Thyroid gland (tissue), 4 donors: Measurements from ENCODE around the gene CPO. TPM values are rescaled to one million over a fixed set of nuclear protein-coding genes. Genes with fewer than 3 reads are reported as not detected.

Source experiments
- DNase-seq, 2 donors: peaks; one replicate each; pipeline ENCODE4 v3.0.0-alpha.2; 2019
- H3K27ac ChIP-seq, 3 donors: fragments of 200-600 bp; sonication (generic); 1 replicate in 2 of 3; 2 replicates in 1 of 3; pipeline ENCODE4 v1.5.1; 2016 to 2019; ENCODE audit warnings: mild to moderate bottlenecking in 1 of 3, moderate library complexity in 1 of 3
- H3K27me3 ChIP-seq: fragments of 200-600 bp; sonication (generic); one replicate; pipeline ENCODE4 v1.5.1; 2019
- H3K36me3 ChIP-seq, 2 donors: fragments of 200-600 bp; sonication (generic); one replicate each; pipeline ENCODE4 v1.5.1; 2016 to 2019
- H3K4me1 ChIP-seq, 2 donors: fragments of 200-600 bp; sonication (generic); one replicate each; pipeline ENCODE4 v1.5.1; 2017 to 2019
- H3K4me3 ChIP-seq, 3 donors: fragments of 200-600 bp; sonication (generic); replicated peaks in 1 of 3; 1 replicate in 2 of 3; 2 replicates in 1 of 3; pipeline ENCODE4 v1.5.1; 2016; ENCODE audit warnings: mild to moderate bottlenecking in 1 of 3
- H3K9me3 ChIP-seq: fragments of 200-600 bp; sonication (generic); one replicate; pipeline ENCODE4 v1.5.1; 2017
- POLR2A ChIP-seq, 2 donors: fragments of 450-650 bp; IDR thresholded peaks; one replicate each; pipeline ENCODE4 v1.6.1; 2017; ENCODE audit warnings: antibody characterized with exemption in 2 of 2, mild to moderate bottlenecking in 2 of 2, moderate library complexity in 1 of 2
- WGBS, 2 donors: methylation state at CpG; one replicate each; pipeline ENCODE4 v1.1.5; 2017; 5-methylcytosine and 5-hydroxymethylcytosine counted together
- intact Hi-C: fragments of 100-400 bp; cut with DNase I; formaldehyde crosslinking; loops from one replicate; pipeline ENCODE4 v1.15.1; 2023
- total RNA-seq, 4 donors: library from RNA; depleted of rRNA; stranded (reverse); fragments of >200 nt; gene quantifications; one replicate each; pipeline ENCODE4 v1.2.3, GENCODE V29; 2016
- TF ChIP-seq, protein P1 (sequence below), 6 experiments: fragments of 200-600 bp in 3 of 6; fragments of 450-650 bp in 3 of 6; sonication (generic) in 3 of 6; IDR thresholded peaks; one replicate each; pipeline ENCODE4 v1.5.1; 2016 to 2019; ENCODE audit warnings: antibody characterized with exemption in 6 of 6, mild to moderate bottlenecking in 2 of 6, inconsistent platforms in 1 of 6, moderate library complexity in 1 of 6

CPO gene
- total RNA-seq, 4 donors from 2014 or later: 0.40 to 2.1 (median 1.1) TPM; not detected in 1

DNA sequence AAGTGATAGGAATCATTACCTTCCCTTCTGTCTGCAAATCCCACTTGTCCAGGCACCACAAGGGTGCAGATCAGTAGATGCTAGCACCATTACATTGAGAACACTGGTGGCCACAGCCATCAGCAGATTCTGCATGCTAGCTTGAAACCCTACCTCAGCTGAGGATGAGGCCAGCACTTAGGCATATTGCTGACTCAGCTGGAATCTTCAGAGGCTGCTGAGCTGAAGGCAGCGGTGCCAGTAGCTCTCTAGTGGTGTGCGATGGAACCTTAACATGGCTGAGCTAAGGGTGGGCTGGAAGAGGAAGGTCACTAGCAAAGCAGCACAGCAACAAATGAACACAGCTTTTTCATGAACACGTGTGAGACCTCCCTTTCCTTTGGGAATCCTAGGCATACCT lies 19.0 kb upstream of the CPO start:
- no peak for TF ChIP-seq POLR2A (IDR thresholded peaks at IDR 0.05)
- TF ChIP-seq, protein P1, sequence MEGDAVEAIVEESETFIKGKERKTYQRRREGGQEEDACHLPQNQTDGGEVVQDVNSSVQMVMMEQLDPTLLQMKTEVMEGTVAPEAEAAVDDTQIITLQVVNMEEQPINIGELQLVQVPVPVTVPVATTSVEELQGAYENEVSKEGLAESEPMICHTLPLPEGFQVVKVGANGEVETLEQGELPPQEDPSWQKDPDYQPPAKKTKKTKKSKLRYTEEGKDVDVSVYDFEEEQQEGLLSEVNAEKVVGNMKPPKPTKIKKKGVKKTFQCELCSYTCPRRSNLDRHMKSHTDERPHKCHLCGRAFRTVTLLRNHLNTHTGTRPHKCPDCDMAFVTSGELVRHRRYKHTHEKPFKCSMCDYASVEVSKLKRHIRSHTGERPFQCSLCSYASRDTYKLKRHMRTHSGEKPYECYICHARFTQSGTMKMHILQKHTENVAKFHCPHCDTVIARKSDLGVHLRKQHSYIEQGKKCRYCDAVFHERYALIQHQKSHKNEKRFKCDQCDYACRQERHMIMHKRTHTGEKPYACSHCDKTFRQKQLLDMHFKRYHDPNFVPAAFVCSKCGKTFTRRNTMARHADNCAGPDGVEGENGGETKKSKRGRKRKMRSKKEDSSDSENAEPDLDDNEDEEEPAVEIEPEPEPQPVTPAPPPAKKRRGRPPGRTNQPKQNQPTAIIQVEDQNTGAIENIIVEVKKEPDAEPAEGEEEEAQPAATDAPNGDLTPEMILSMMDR (IDR thresholded peaks at IDR 0.05): no peak
- Histone ChIP-seq H3K4me3 (no peak overlapping the region), H3K27me3 (no peaks in the 10 kb centered on the region), H3K4me1 (no peaks in the 10 kb centered on the region), H3K9me3 (no peaks in the 10 kb centered on the region), H3K36me3 (no peaks in the 10 kb centered on the region), H3K27ac (no peak overlapping the region)
- DNase-seq: no peak
- intact Hi-C loops: no loop called here
- 78 to 84% methylated on average over 3 of the region's 3 CpGs for WGBS, 2 donors

DNA sequence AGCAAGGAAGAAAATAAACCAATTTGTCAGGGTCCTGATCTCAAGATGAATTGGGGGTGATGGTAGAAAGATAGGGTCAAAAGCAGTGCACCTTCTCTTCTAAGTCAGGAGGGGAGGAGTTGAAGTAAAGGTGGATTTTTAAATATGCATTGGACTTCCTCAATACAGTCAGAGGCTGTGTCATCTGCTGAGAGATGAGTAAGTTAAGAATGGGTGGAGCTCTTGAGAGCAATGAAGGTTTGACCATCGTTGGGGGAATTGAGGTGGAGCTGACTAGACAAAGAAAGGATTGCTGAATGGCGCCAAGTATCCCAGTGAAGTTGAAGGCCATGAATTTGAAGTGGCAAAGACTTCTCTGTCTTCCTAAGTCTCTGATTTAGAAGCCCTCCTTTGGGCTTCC lies 18.4 kb upstream of the CPO start:
- Histone ChIP-seq H3K27ac (no peak overlapping the region), H3K27me3 (no peaks in the 10 kb centered on the region), H3K36me3 (no peaks in the 10 kb centered on the region), H3K4me3 (no peak overlapping the region), H3K4me1 (no peaks in the 10 kb centered on the region), H3K9me3 (no peaks in the 10 kb centered on the region)
- WGBS, 2 donors: 75 to 85% methylated on average over 2 of the region's 2 CpGs
- DNase-seq: no peak
- no peak for TF ChIP-seq POLR2A (IDR thresholded peaks at IDR 0.05)
- intact Hi-C loops: no loop called here

DNA sequence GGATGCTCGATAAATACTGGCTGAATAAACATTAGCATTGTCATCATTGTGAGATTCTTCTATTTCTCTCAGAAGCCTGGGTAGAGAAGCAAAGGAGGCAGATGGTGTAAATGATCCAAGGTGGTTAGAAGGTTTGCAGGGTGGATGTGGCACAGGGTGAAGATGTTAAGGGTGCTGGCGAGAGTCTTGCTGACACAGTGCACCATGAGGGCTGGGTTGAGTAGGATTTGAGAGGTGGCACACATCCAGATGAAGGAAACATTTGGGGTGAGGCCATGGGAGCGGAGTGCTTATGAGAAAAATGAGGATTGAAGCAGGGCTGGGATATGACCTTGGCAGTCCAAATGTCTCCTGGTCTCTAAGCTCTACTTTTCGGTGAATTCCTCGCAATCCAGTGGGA lies 17.8 kb upstream of the CPO start:
- intact Hi-C loops: no loop called here
- Histone ChIP-seq H3K27me3 (no peaks in the 10 kb centered on the region), H3K4me1 (no peaks in the 10 kb centered on the region), H3K4me3 (no peak overlapping the region), H3K36me3 (no peaks in the 10 kb centered on the region), H3K27ac (no peak overlapping the region), H3K9me3 (no peaks in the 10 kb centered on the region)
- no peak for DNase-seq
- no peak for TF ChIP-seq POLR2A (IDR thresholded peaks at IDR 0.05)
- TF ChIP-seq, protein P1 (IDR thresholded peaks at IDR 0.05): no peak
- 78 to 88% methylated on average over 5 of the region's 5 CpGs for WGBS, 2 donors

DNA sequence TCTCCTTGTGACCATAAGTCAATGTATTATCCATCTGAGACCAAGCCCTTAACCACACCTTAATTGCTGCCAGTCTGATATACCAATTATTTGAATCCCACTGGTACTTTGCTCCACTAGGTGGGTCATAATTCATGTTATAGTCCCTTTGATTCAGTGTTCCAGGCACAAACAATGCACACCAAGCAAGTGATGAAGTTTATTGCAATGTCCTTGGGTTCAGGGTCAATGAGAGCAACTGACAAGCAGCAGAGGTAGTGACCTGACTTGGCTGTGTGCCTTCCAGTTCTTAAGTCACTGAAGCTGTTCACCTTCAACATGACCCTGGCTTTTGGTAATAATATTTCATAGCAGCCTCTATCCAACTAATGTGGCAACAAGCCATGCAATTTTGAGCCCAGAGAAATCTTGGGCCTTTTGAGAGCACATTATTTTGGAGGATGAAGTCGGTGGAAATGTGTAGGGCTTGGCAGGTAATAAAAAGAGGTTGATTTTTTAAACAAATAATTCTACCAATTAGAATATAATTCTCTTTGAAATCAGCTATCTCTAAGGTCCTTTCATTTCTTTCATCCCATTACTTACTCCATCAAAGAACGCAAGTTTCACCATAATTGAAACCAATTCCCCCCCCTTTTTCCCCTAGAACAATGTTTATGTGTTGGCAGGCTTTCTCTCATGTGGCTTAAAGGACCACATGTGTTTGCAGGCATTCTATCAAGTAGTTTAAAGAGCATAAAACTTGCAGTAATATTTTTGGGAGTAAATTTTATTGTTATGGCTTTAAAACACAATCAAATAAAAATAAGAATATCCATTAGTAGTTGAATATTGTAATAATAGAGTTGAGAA lies 3.1 kb upstream of the CPO start:
- no peaks in the 10 kb centered on the region for H3K27me3 ChIP-seq
- intact Hi-C loops: no loop called here

DNA sequence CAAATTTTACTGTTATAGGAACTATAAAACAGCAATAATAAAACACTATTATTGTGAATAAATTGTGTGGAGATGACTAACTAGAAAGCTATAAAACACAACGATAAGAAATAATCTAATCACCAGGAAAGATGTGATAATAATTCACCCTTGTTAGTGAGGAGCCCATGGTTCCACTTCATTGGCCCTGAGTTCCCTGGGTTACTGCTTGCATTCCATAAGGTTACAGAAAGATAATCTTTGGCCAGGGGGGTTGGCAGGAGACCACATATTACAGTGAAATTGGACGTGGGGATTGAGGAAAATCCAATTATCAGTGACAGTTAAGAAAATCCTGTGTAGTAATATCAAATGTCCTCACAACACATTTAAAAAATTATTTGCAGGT lies 2.5 kb upstream of the CPO start:
- Histone ChIP-seq H3K4me1 (no peaks in the 10 kb centered on the region), H3K36me3 (no peaks in the 10 kb centered on the region), H3K27me3 (no peaks in the 10 kb centered on the region), H3K4me3 (no peak overlapping the region), H3K9me3 (no peaks in the 10 kb centered on the region), H3K27ac (no peak overlapping the region)
- intact Hi-C loops: no loop called here
- DNase-seq: no peak
- 49 to 60% methylated on average over 2 of the region's 2 CpGs for WGBS, 2 donors
- TF ChIP-seq POLR2A (IDR thresholded peaks at IDR 0.05): no peak
- TF ChIP-seq, protein P1 (IDR thresholded peaks at IDR 0.05): no peak

More for the DNA sequence above, 3.1 kb upstream of the CPO start:
- Histone ChIP-seq H3K4me3 (no peak overlapping the region), H3K4me1 (no peaks in the 10 kb centered on the region), H3K27ac (no peak overlapping the region), H3K9me3 (no peaks in the 10 kb centered on the region), H3K36me3 (no peaks in the 10 kb centered on the region)
- 59 to 77% methylated on average over 2 of the region's 2 CpGs for WGBS, 2 donors
- no peak for DNase-seq
- TF ChIP-seq, protein P1 (IDR thresholded peaks at IDR 0.05): no peak
- TF ChIP-seq POLR2A (IDR thresholded peaks at IDR 0.05): no peak
